GM18526 (cell line): ENCODE data around the gene ATXN1.

Experiments used
- POLR2A ChIP-seq: IDR thresholded peaks from 3 replicates; pipeline ENCODE4 v1.6.1; 2011; ENCODE audit not compliant: insufficient read length; ENCODE audit errors: extremely low read depth

The ATXN1 gene

DNA sequence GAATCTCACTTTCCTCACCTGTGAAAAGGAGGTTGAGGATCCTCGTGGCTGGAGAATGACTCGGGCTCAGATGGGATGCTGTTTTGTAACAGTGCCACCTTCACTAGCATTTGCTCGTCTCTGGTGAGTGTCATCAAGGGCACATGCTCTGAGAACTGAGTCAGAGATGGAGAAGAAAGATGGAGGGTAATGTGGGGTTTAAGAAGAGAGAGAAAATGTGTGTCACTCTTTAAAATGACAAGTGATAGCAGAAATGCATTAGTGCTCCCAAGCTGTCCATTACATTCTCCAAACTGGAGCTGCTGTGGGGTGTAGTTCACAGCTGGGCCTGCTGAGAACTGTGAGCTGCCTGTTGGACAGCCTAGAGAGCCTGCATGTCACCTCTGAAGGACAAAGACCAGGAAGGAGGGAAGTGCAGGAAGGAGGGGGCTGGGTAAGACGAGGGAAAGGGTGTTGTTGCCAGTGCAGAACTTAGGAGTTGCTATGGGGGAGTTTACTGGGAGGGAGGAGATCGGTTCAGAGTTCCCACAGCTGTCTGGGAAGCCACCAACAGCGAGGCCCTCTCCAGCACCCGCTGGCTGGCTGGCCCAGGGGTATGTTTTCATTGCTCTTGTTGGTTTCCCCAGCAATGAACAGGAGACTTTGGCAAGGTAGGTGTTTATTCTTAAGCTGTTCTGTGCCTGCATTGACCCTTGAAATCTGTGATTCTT, 503.1 kb downstream of the ATXN1 start:
- TF ChIP-seq POLR2A, result no peak

GRCh38 chr6:16256781-16257180, 504.5 kb downstream of the ATXN1 start:
- no peak for TF ChIP-seq POLR2A

GRCh38 chr6:16254535-16254934, 506.7 kb downstream of the ATXN1 start:
- no peak for TF ChIP-seq POLR2A

DNA sequence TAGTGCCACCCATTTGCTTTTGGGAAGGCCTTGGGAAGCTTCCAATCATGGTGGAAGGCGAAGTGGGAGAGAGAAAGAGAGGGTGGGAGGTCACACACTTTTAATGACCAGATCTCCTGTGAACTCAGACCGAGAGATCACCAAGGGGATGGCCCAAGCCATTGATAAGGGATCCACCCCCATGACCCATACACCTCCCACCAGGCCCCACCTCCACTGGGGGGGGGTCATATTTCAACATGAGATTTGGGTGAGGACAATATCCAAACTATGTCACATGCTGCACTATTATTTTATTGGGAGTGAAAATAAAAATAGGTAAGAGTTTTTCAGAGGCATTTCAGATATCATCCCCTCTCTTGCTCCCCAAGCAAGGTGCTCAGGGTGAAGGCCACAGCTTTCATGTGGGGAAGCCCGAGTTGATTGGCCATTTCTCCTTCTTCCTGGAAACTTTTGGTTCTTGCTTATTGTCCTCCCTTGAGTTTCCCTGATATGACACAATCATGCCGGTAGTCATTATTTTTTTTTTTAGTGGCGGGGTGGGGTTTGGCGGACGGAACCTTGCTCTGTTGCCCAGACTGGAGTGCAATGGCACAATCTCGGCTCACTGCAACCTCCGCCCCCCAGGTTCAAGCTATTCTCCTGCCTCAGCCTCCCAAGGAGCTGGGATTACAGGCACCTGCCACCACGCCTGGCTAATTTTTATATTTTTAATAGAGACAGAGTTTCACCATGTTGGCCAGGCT, 507.7 kb downstream of the ATXN1 start:
- no peak for TF ChIP-seq POLR2A

GRCh38 chr6:16252686-16253299, 508.5 kb downstream of the ATXN1 start:
- TF ChIP-seq POLR2A, result no peak

GRCh38 chr6:16251706-16252105, 509.6 kb downstream of the ATXN1 start:
- no peak for TF ChIP-seq POLR2A

DNA sequence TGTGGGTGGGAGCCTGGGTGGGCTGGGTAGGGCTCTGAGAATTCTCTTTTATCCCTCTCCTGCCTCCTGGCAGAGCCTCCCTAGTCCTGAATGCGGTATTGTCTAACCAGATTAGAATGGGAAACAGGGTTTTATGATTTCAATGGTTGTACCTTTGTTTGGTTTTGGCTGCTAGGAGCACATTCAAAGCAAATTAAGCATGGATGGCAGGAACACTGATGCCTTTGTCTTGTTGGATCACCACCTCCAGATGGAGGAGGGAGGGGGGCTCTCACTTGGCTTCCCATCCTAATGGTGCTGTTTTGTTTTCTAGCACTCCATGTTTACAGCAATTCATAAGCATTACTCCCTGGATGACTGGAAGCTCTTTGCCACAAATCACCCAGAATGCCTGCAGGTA, 511.3 kb downstream of the ATXN1 start:
- no peak for TF ChIP-seq POLR2A
